ENCODE measurements around the gene MAP6.

The MAP6 gene

DNA sequence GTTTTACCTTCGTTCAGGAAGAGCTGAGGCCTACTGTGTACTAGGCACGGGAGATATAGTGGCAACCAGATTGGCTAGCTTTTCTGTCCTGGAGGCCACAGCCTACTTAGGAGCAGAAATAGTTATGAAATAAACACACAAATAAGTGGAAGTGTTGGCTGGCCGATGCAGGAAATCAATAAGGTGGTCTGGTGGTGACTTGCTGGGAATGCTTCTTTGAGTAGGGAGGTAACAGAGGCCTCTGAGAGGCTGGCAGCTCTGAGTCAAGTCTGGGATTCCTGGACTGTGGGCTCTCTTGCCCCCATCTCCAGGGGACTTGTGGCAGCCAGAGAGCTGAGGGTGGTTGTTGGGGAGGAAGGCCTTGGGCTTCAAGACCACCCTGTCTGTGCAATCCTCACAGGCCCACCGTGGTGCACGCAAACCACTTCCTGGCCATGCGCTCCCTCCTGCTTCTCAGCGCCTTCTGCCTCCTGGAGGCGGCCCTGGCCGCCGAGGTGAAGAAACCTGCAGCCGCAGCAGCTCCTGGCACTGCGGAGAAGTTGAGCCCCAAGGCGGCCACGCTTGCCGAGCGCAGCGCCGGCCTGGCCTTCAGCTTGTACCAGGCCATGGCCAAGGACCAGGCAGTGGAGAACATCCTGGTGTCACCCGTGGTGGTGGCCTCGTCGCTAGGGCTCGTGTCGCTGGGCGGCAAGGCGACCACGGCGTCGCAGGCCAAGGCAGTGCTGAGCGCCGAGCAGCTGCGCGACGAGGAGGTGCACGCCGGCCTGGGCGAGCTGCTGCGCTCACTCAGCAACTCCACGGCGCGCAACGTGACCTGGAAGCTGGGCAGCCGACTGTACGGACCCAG is 102.7 kb downstream of the MAP6 start:
- DNase-seq: no peak

- no peak for DNase-seq
Observed at GRCh38 chr11:75565221-75565814, 103.5 kb downstream of the MAP6 start.

GRCh38 chr11:75563978-75564552 is 104.8 kb downstream of the MAP6 start:
- DNase-seq: peak; percentile 39

GRCh38 chr11:75563501-75563977 is 105.3 kb downstream of the MAP6 start:
- DNase-seq: no peak

DNA sequence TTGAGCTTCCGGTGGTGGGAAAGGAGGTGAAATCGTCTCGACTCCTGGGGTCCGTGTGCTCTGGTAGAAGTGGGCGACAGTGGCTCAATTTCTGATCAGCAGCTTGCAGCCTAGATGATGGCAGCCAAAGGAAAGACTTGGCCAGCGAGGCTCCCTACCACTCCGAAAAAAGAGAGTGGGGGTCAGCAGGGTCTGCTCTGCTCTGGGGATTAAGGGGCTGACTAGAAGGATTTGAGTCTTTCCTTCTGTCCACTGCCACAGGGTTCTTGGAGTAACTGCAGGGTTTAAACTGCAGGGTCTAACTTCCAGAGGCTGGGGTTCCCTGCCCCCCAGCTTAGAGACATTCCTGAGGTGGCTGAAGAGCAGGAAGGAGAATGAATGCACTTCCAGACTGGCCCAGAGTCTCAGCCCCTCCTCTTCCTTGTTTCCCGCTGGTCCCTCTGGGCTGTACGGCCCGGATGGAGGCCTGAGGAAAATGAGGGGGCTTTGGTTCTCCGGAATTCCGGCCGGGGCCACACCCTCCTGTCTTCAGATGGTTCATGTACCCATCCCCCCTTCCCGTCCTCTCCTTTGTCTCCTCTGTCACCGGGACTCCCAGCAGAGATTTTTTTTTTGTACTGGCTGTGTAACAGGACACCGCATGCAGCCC is 105.9 kb downstream of the MAP6 start:
- DNase-seq: peak; percentile 58

GRCh38 chr11:75562048-75562835 is 106.6 kb downstream of the MAP6 start, which contains the start of gene SERPINH1:
SERPINH1 (plus strand) TSS chr11:75562253; CDS start chr11:75566350, 4,097 bp downstream.
- DNase-seq: peak; percentile 79

DNA sequence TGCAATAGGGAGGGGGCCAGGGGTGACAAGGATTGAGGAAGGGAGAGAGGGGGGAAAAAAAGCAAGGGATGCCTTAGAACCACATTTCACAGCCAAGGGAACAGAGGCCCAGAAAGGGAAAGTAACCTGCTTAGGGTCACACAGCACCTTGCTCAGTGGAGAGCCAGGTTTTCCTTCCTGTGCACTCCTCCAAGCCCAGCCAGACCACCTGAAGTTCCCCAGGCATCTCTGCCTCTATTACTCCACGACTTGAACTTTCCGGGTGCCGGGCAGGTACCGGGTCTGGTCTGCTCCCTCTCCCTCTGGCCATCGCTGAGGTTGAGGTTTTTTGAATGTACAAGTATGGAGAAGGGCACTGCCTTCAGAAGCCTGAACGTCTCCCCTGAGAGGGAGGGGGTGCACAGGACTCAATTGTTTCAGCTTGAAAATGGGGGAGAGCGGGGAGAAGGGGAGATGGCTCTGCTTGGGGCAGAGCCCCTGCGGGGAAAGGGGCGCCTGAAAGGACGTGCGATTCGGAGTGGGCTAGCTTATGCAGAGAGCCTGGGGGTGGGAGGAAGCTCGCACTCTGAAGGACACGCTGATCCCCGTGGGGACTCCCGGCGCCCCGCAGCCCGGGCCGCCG is 107.3 kb downstream of the MAP6 start:
- no peak for DNase-seq

GRCh38 chr11:75560644-75561043 is 108.2 kb downstream of the MAP6 start:
- no peak for DNase-seq

- DNase-seq: peak; percentile 68
Observed at GRCh38 chr11:75558939-75559843, 109.6 kb downstream of the MAP6 start.

DNA sequence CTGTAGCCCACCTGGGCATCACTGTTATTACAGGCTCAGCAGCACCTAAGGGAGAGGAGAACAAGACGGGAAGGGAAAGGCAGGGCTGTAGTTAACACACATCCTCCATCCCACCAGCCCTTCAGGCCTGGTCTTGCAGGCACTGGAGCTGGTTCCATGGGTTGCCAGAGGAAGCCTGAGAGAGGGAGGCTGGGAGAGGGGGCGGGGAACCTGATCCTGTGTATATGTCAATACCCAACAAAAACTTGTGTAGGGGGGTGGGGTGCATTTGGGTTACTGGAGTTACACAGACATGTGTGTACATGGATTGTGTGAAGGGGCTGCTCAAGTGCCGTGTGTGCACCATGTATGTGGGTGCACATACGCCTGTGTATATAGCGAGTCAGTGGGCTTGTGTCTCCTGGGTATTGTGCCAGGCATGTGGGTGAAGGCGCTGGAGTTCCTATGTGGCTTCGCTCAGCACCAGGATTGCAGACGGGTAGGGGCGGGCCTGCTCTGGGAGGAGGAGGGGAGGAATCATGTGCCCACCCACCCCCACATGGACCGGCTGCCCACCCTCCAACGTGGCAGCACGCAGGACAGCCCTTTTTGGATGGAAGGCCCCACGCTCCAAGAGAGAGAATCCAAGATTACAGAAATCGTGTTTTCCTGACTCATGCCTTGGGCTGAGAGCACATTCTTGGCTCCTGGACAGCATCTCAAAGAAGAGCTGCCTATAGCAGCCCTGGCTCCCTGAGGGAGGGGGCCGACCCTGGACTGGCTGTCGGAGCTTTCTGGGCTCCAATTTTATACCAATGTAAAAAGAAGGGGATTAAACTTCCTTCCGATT is 111.0 kb downstream of the MAP6 start:
- no peak for DNase-seq

GRCh38 chr11:75556275-75556674 is 112.6 kb downstream of the MAP6 start:
- no peak for DNase-seq

DNA sequence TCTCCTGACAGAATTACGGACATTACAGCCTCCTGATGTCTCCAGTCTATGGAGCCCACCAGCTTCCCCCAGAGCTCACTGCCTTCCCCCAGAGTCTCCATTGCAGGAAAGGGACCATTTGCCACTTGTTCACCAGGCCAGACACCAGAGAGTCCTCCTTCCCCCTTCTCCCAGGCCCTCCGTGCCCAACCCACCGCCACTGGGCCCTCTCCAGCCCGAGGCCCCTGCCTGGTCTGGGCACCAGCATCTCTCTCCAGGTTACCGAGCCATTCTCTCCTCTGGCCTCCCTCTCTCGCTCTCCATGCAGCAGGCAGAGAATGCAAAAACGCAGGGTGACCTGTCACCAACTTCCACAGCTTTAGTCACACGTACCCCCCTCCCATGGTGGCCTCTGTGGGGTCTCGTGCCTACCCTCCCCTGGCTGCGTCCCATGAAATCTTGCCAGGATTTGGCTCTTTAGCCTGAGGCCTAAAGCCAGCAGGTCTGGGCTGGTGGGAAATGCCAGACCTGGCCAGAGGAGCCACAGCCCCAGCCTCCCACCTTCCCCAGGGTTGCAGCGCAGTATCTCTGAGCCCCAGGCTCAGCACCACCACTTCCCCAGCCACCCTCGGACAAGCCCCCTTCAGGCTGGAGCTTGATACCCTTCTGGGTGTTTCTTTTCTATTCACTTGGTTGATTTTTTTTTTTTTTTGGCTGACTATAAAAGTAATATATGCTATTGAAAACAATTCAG is 113.6 kb downstream of the MAP6 start:
- DNase-seq: no peak

GRCh38 chr11:75554258-75555022 is 114.4 kb downstream of the MAP6 start:
- DNase-seq: peak; percentile 84

GRCh38 chr11:75553889-75554257 is 115.0 kb downstream of the MAP6 start:
- DNase-seq: no peak

DNA sequence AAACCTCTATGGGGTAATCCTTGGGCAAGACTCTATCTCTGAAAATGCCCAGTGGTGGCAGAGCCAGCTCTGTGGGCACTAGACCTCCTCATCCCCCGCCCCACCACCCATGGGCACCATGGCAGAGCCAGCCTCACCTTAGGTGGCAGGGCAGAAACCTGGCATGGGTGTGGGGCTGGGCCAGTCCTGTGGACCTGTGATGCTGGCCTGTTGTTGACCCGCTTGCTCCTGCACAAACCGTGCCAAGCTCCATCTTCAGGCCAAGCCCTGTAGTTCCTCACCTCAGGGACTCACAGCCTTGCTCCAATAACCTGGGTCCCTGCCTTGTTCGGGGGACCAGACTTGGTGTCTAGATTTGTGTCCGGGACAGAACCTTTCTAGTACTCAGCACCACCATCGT is 115.7 kb downstream of the MAP6 start:
- DNase-seq: no peak

DNA sequence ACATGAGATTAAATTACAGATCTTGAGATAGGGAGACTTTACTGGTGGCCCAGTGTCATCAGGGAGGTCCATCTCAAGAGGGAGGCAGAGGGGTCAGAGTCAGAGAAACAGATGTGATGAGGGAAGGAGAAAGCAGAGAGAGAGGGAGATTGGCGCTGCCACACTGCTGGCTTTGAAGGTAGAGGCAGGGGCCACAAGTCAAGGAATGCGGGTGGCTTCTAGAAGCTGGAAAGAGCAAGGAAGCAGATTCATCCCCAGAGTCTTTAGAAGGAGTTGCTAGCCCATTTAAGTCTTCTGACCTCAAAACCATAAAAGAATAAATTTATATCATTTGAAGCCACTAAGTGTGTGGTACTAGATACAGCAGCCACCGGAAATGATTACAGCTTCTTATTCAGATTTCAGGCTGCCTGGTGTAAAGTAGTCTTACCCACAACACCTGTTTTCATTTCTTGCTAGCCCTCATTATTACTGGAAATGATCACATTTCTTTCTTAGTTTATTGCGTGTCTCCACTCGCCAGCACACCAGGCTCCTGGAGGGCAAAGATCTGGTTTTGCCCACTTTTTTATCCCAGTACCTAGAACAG is 119.4 kb downstream of the MAP6 start:
- no peak for DNase-seq

DNA sequence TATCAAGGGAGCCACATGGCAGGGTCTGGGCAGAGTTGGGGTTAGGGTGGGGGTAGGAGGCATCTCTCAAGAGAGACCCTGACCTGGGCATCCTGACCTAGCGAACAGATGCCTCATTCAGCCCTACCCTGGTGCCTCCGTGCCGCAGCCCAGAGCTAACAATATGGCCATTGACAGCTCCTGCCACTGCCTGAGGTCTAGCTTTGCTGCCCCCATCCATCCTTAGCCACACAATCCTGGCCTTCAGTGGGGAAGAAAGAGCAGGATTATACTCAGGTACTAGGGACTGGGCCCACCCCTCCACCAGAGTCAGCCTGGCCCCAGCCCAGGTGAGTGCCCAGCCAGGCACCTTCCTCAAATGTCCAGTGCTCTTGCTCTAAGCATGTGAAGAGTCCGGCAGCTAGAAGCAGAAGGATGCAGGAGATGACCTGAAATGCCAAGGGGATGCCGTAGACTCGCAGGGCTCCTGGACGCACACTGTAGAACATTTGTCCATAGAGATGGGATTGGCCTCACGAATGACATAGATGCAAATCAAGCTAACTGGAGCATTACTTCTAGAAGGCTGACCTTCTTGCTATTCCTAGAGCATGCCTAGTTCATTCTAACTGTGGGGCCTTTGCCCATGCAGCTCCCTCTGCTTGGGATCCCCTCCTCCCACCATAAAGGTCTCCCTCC is 120.1 kb downstream of the MAP6 start:
- DNase-seq: no peak
